Measurements from ENCODE around the gene SLC35B1.

DNA sequence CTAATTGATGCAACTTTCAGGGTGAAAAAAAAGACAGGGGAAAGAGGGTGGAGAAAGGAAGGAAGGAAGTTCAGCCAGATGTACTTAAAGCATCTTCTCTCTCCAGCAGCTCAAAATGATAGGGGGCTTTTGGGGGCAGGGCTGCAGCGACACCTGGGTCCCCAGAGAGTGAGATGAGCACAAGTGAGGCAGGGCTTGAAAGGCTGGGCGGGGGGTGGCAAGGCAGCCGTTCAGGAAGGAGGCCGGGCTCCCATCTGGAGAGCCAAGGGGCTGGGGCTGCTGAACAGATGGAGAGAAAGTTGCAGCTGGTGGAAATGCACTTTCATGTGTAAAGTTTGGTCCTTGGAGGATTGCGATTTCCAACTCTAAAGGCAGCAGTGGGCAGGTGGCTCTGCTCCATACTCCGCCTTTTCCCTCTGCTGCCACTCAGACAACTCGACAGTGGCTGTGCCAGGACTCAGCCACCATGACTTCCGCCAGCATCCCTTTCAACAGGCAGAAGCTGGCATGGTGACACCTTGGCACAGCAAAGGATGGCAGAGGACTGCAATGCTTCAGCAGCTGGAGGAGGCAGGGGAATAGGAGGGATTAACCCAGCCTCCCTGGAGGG lies 7.7 kb downstream of the SLC35B1 start:
- TF ChIP-seq CHD1 (IDR thresholded peaks at IDR 0.05; ENCODE audit: low read depth, low read length) (no peak), RCOR1 (conservative IDR thresholded peaks at IDR 0.05; ENCODE audit: low read depth, low read length) (no peak), TAF1 (IDR thresholded peaks at IDR 0.05; ENCODE audit: borderline replicate concordance, low read depth, low read length) (no peak), JUNB (IDR thresholded peaks at IDR 0.05) (no peak), GABPA (IDR thresholded peaks at IDR 0.05; ENCODE audit: low read depth) (no peak)
- TF ChIP-seq, protein P1, sequence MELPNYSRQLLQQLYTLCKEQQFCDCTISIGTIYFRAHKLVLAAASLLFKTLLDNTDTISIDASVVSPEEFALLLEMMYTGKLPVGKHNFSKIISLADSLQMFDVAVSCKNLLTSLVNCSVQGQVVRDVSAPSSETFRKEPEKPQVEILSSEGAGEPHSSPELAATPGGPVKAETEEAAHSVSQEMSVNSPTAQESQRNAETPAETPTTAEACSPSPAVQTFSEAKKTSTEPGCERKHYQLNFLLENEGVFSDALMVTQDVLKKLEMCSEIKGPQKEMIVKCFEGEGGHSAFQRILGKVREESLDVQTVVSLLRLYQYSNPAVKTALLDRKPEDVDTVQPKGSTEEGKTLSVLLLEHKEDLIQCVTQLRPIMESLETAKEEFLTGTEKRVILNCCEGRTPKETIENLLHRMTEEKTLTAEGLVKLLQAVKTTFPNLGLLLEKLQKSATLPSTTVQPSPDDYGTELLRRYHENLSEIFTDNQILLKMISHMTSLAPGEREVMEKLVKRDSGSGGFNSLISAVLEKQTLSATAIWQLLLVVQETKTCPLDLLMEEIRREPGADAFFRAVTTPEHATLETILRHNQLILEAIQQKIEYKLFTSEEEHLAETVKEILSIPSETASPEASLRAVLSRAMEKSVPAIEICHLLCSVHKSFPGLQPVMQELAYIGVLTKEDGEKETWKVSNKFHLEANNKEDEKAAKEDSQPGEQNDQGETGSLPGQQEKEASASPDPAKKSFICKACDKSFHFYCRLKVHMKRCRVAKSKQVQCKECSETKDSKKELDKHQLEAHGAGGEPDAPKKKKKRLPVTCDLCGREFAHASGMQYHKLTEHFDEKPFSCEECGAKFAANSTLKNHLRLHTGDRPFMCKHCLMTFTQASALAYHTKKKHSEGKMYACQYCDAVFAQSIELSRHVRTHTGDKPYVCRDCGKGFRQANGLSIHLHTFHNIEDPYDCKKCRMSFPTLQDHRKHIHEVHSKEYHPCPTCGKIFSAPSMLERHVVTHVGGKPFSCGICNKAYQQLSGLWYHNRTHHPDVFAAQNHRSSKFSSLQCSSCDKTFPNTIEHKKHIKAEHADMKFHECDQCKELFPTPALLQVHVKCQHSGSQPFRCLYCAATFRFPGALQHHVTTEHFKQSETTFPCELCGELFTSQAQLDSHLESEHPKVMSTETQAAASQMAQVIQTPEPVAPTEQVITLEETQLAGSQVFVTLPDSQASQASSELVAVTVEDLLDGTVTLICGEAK (IDR thresholded peaks at IDR 0.05; ENCODE audit: borderline replicate concordance) = no peak
